ENCODE measurements around the gene ARHGEF7. TPM values are rescaled to one million over a fixed set of nuclear protein-coding genes. Genes with fewer than 3 reads are reported as not detected.

The ARHGEF7 gene
- total and polyA plus RNA-seq, 2 experiments from 2014 or later, result 23.6 to 58.9 TPM

DNA sequence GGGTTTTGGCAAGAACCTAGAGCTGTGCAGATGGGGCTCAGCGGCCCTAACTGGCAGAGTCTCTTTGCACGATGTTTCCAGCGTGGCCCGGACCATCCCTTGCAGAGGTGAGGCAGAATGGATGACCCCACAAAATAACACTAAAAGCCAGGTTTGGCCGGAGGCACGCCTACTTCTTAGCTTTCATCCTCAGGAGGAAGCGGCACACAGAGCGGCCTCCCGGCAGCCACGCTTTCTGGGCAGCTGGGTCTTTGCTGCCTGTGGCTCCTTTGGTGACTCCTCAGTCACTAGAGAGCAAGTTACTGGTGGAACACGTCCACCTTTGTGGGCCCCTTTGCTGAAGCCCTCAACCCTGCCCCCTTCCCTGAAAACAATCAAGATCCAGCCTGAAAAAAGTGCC, 230.6 kb downstream of the ARHGEF7 start:
- Histone ChIP-seq H3K79me2 (replicated peaks; ENCODE audit: insufficient read depth) (no peaks in the 10 kb centered on the region), H2AFZ (no peak overlapping the region), H3F3A (replicated peaks; ENCODE audit: low read depth) (no peaks in the 10 kb centered on the region), H3K4me3 (no peak overlapping the region), H4K20me1 (replicated peaks; ENCODE audit: insufficient read depth) (no peaks in the 10 kb centered on the region), H3K36me3 (ENCODE audit: insufficient read depth) (no peaks in the 10 kb centered on the region), H3K4me2 (no peak overlapping the region), H3K4me1 (ENCODE audit: insufficient read depth) (no peaks in the 10 kb centered on the region), H3K9me2 (ENCODE audit: insufficient read depth) (no peaks in the 10 kb centered on the region), H3K27ac (ENCODE audit: low read depth) (no peak overlapping the region), H3K27me3 (ENCODE audit: insufficient read depth) (no peaks in the 10 kb centered on the region)
- Mint-ChIP-seq H3K4me1 (peaks cover 13% of the 10 kb centered on the region), H3K36me3 (ENCODE audit: low read depth) (no peaks in the 10 kb centered on the region; the same call in 2 of the 3 replicates), H3K27ac (no peak overlapping the region), H3K9me3 (peaks cover 13% of the 10 kb centered on the region; the same call in 1 of the 3 replicates), H3K4me3 (no peak overlapping the region), H3K27me3 (ENCODE audit: insufficient read depth, low read depth, poor library complexity) (no peaks in the 10 kb centered on the region)
- no peak for DNase-seq (ENCODE audit: low spot score)
- ATAC-seq, result no peak
- TF ChIP-seq ZNF331 (CRISPR knock-in tag; IDR thresholded peaks at IDR 0.05; ENCODE audit: low read depth), result no peak
- no peak for TF ChIP-seq ZNF114 (CRISPR knock-in tag; IDR thresholded peaks at IDR 0.05)
- no peak for TF ChIP-seq NANOG (IDR thresholded peaks at IDR 0.05; ENCODE audit: borderline replicate concordance)
- no peak for TF ChIP-seq STAT1 (IDR thresholded peaks at IDR 0.05; ENCODE audit: unreplicated experiment)
- no peak for TF ChIP-seq POLR2AphosphoS5 (IDR thresholded peaks at IDR 0.05; ENCODE audit: low read depth)
- TF ChIP-seq EZH2 (IDR thresholded peaks at IDR 0.05; ENCODE audit: low read depth, unreplicated experiment), result no peak
- TF ChIP-seq, protein P1, sequence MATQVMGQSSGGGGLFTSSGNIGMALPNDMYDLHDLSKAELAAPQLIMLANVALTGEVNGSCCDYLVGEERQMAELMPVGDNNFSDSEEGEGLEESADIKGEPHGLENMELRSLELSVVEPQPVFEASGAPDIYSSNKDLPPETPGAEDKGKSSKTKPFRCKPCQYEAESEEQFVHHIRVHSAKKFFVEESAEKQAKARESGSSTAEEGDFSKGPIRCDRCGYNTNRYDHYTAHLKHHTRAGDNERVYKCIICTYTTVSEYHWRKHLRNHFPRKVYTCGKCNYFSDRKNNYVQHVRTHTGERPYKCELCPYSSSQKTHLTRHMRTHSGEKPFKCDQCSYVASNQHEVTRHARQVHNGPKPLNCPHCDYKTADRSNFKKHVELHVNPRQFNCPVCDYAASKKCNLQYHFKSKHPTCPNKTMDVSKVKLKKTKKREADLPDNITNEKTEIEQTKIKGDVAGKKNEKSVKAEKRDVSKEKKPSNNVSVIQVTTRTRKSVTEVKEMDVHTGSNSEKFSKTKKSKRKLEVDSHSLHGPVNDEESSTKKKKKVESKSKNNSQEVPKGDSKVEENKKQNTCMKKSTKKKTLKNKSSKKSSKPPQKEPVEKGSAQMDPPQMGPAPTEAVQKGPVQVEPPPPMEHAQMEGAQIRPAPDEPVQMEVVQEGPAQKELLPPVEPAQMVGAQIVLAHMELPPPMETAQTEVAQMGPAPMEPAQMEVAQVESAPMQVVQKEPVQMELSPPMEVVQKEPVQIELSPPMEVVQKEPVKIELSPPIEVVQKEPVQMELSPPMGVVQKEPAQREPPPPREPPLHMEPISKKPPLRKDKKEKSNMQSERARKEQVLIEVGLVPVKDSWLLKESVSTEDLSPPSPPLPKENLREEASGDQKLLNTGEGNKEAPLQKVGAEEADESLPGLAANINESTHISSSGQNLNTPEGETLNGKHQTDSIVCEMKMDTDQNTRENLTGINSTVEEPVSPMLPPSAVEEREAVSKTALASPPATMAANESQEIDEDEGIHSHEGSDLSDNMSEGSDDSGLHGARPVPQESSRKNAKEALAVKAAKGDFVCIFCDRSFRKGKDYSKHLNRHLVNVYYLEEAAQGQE (IDR thresholded peaks at IDR 0.05; ENCODE audit: unreplicated experiment), result no peak
- TF ChIP-seq JUNB (IDR thresholded peaks at IDR 0.05; ENCODE audit: unreplicated experiment), result no peak
- TF ChIP-seq ETS1 (IDR thresholded peaks at IDR 0.05), result no peak
- TF ChIP-seq ZNF462 (CRISPR knock-in tag; IDR thresholded peaks at IDR 0.05), result no peak

All from GM23338 (cell line).